DND-41 (cell line): ENCODE measurements around the gene SIRT3.

Experiments used
- CTCF ChIP-seq: IDR thresholded peaks from 2 replicates; pipeline ENCODE4 v1.5.1; 2012; ENCODE audit warnings: borderline replicate concordance, low read length, moderate library complexity, mild to moderate bottlenecking; ENCODE audit not compliant: poor library complexity, severe bottlenecking; ENCODE audit errors: extremely low read depth
- EZH2 ChIP-seq: IDR thresholded peaks from 3 replicates; pipeline ENCODE4 v1.6.1; 2012; ENCODE audit warnings: borderline replicate concordance, low read depth, mild to moderate bottlenecking, moderate library complexity, low read length, inconsistent platforms; ENCODE audit not compliant: severe bottlenecking

DNA sequence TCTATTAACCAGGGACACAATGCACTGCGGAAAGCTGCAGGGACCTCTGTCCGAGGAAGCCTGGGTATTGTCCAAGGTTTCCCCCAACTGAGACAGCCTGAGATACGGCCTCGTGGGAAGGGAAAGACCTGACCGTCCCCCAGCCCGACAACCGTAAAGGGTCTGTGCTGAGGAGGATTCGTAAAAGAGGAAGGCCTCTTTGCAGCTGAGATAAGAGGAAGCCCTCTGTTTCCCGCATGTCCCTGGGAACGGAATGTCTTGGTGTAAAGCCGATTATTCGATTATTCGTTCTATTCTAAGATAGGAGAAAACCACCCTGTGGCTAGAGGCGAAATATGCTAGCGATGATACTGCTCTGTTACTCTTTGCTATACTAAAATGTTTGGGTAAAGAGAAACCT is 34.2 kb downstream of the SIRT3 start:
- TF ChIP-seq CTCF, result no peak
- no peak for TF ChIP-seq EZH2
